ENCODE measurements around the gene LIMA1. TPM values are rescaled to one million over a fixed set of nuclear protein-coding genes. Genes with fewer than 3 reads are reported as not detected.

The LIMA1 gene
- total and polyA plus RNA-seq, 9 of the 15 experiments (the other 6 are each of a cell fraction or from before 2014, with no cell fraction given): 20.2 to 37.8 (median 27.3) TPM

GRCh38 chr12:50181691-50182090, 101.6 kb downstream of the LIMA1 start:
- ChIA-PET CTCF (ENCODE audit: low intra/inter-chr PET ratio) (interaction anchor here (3.8 kb wide), 1 partner anchor 133 kb away, joined by 44 read pairs; no protein-coding TSS in a partner anchor), POLR2A (interaction anchor here (1.1 kb wide), 1 partner anchor 440 kb away, joined by 3 read pairs; the partner anchor contains the start of gene TMBIM6)
- Histone ChIP-seq H3K27ac (ENCODE audit: extremely low read depth, low read depth, low read length) (no peak overlapping the region), H3K4me3 (no peak overlapping the region), H3K27me3 (ENCODE audit: control insufficient read depth in 2 of 2, insufficient read depth in 2 of 2, low read length in 2 of 2) (no peaks in the 10 kb centered on the region), H3K4me1 (replicated peaks in 1 of 2; ENCODE audit: control insufficient read depth in 2 of 2, insufficient read depth in 2 of 2, low read length in 2 of 2) (no peaks in the 10 kb centered on the region), H4K20me1 (replicated peaks; ENCODE audit: control insufficient read depth, insufficient read depth, low read length) (no peaks in the 10 kb centered on the region), H3K4me2 (ENCODE audit: insufficient read depth, low read length) (no peak overlapping the region), H3K36me3 (ENCODE audit: control insufficient read depth, insufficient read depth, low read length) (peaks cover 25% of the 10 kb centered on the region; the same call in 2 of the 3 replicates), H3K79me2 (ENCODE audit: control insufficient read depth, insufficient read depth, low read length) (no peaks in the 10 kb centered on the region), H3K9me1 (ENCODE audit: control insufficient read depth, insufficient read depth, low read length) (no peaks in the 10 kb centered on the region), H3K9ac (ENCODE audit: insufficient read depth in 1 of 2, low read depth in 2 of 2, low read length in 2 of 2) (no peak overlapping the region), H2AFZ (ENCODE audit: low read depth, low read length) (no peak overlapping the region), H3K9me3 (replicated peaks; ENCODE audit: control insufficient read depth, insufficient read depth, low read depth, low read length) (no peaks in the 10 kb centered on the region)
- TF ChIP-seq ZNF282 (CRISPR knock-in tag; IDR thresholded peaks at IDR 0.05) (no peak), ZBTB2 (IDR thresholded peaks at IDR 0.05) (no peak), HDAC8 (tag; IDR thresholded peaks at IDR 0.05) (no peak), SP2 (IDR thresholded peaks at IDR 0.05; ENCODE audit: extremely low read depth, low read depth, low read length, poor library complexity, severe bottlenecking) (no peak)
- DNase-seq (ENCODE audit: extremely low read depth in 1 of 4, low spot score in 3 of 4): no peak
- 81% methylated on average over 4 of the region's 4 CpGs for WGBS (ENCODE audit: insufficient coverage, low coverage, missing lambda C conversion rate)
- BruUV-seq (replicated peaks): no TSS peak
- ATAC-seq: no peak
- in situ Hi-C loops (cut with MboI) (no loop called here), intact Hi-C loops (cut with micrococcal nuclease) (loop anchor here (2.0 kb wide), 1 partner anchor 133 kb away; no protein-coding TSS in a partner anchor)
- FAIRE-seq: no peak
